Measurements from ENCODE around the gene ARAP1.

DNA sequence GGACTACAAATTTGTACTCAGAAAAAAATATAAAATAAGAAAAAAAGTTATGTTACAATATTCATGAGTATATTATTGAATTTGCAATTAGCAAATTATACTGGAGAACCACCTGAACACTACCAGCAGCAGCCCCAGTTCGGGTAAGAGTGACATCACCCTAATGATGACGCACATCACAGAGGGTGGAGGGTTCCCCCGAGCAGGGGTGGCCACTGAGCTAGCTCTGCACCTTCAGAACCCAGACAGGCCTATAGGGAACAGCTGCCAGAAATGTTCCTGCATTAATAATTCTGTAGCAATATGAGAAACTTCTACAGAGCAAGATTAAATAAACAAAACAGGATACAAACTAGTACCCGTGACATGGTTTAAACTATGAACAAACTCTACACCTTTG lies 17.5 kb upstream of the ARAP1 start:
- TF ChIP-seq, protein P1, sequence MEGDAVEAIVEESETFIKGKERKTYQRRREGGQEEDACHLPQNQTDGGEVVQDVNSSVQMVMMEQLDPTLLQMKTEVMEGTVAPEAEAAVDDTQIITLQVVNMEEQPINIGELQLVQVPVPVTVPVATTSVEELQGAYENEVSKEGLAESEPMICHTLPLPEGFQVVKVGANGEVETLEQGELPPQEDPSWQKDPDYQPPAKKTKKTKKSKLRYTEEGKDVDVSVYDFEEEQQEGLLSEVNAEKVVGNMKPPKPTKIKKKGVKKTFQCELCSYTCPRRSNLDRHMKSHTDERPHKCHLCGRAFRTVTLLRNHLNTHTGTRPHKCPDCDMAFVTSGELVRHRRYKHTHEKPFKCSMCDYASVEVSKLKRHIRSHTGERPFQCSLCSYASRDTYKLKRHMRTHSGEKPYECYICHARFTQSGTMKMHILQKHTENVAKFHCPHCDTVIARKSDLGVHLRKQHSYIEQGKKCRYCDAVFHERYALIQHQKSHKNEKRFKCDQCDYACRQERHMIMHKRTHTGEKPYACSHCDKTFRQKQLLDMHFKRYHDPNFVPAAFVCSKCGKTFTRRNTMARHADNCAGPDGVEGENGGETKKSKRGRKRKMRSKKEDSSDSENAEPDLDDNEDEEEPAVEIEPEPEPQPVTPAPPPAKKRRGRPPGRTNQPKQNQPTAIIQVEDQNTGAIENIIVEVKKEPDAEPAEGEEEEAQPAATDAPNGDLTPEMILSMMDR (conservative IDR thresholded peaks at IDR 0.05) = no peak
- TF ChIP-seq EZH2 (IDR thresholded peaks at IDR 0.05; ENCODE audit: low read depth) = no peak
